HL-60 (cell line): Measurements from ENCODE around the gene NUP35.

Source experiments
- DNase-seq, 2 experiments: peaks; one replicate each; pipeline ENCODE4 v3.0.0-alpha.2; 2010 to 2020; ENCODE audit warnings: low read depth in 1 of 2, low spot score in 1 of 2
- H3K27ac ChIP-seq: fragments of 250-450 bp; sonication (Bioruptor Pico); replicated peaks from 2 replicates; pipeline ENCODE4 v1.5.1; 2020; ENCODE audit warnings: mild to moderate bottlenecking, moderate library complexity
- H3K27me3 ChIP-seq: fragments of 250-450 bp; sonication (Bioruptor Pico); 2 replicates; pipeline ENCODE4 v1.5.1; 2021; ENCODE audit warnings: mild to moderate bottlenecking, moderate library complexity; ENCODE audit not compliant: insufficient read depth, poor library complexity, severe bottlenecking
- H3K4me3 ChIP-seq: replicated peaks from 2 replicates; pipeline ENCODE4 v1.5.1; 2011; ENCODE audit warnings: mild to moderate bottlenecking, control low read depth, low read length; ENCODE audit not compliant: insufficient read depth
- GABPA ChIP-seq: IDR thresholded peaks from 2 replicates; pipeline ENCODE4 v1.6.1; 2012; ENCODE audit warnings: low read depth
- POLR2AphosphoS5 ChIP-seq: IDR thresholded peaks from 2 replicates; pipeline ENCODE4 v1.6.1; 2012; ENCODE audit warnings: low read depth
- SPI1 ChIP-seq: IDR thresholded peaks from 2 replicates; pipeline ENCODE4 v1.6.1; 2012; ENCODE audit warnings: low read depth, mild to moderate bottlenecking, borderline replicate concordance
- TF ChIP-seq, protein P1 (sequence below): IDR thresholded peaks from 2 replicates; pipeline ENCODE4 v1.6.1; 2012; ENCODE audit warnings: low read depth; ENCODE audit not compliant: insufficient replicate concordance
- TF ChIP-seq, protein P2 (sequence below): IDR thresholded peaks from one replicate; pipeline ENCODE4 v1.5.1; 2011; ENCODE audit warnings: low read length, control low read depth, inconsistent platforms; ENCODE audit not compliant: insufficient read depth

The NUP35 gene

DNA sequence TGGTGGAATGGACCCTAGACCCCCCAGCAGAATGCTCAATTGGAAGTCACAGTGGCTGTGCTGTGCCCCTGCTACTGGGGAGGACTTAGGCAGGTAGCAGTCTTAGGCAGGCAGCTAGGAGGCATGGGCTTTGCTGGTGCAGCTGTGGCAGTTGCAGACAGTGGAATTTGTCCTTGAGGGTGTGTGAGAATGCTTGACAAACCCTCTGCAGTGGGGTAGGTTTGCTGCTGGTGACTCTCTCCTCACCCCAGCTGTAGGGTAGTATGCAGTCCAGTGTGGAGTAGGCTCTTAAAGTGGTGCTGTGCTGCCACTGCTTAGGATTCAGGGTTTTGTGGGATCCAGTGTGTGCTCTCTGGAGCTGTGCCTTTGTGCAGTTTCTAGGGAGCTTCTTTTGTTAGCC is 61.3 kb downstream of the NUP35 start:
- Histone ChIP-seq H3K27ac (no peak overlapping the region), H3K4me3 (no peak overlapping the region), H3K27me3 (no peaks in the 10 kb centered on the region)
- TF ChIP-seq GABPA, result no peak
- TF ChIP-seq, protein P1, sequence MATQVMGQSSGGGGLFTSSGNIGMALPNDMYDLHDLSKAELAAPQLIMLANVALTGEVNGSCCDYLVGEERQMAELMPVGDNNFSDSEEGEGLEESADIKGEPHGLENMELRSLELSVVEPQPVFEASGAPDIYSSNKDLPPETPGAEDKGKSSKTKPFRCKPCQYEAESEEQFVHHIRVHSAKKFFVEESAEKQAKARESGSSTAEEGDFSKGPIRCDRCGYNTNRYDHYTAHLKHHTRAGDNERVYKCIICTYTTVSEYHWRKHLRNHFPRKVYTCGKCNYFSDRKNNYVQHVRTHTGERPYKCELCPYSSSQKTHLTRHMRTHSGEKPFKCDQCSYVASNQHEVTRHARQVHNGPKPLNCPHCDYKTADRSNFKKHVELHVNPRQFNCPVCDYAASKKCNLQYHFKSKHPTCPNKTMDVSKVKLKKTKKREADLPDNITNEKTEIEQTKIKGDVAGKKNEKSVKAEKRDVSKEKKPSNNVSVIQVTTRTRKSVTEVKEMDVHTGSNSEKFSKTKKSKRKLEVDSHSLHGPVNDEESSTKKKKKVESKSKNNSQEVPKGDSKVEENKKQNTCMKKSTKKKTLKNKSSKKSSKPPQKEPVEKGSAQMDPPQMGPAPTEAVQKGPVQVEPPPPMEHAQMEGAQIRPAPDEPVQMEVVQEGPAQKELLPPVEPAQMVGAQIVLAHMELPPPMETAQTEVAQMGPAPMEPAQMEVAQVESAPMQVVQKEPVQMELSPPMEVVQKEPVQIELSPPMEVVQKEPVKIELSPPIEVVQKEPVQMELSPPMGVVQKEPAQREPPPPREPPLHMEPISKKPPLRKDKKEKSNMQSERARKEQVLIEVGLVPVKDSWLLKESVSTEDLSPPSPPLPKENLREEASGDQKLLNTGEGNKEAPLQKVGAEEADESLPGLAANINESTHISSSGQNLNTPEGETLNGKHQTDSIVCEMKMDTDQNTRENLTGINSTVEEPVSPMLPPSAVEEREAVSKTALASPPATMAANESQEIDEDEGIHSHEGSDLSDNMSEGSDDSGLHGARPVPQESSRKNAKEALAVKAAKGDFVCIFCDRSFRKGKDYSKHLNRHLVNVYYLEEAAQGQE, result no peak
- no peak for TF ChIP-seq SPI1
- TF ChIP-seq POLR2AphosphoS5, result no peak
- TF ChIP-seq, protein P2, sequence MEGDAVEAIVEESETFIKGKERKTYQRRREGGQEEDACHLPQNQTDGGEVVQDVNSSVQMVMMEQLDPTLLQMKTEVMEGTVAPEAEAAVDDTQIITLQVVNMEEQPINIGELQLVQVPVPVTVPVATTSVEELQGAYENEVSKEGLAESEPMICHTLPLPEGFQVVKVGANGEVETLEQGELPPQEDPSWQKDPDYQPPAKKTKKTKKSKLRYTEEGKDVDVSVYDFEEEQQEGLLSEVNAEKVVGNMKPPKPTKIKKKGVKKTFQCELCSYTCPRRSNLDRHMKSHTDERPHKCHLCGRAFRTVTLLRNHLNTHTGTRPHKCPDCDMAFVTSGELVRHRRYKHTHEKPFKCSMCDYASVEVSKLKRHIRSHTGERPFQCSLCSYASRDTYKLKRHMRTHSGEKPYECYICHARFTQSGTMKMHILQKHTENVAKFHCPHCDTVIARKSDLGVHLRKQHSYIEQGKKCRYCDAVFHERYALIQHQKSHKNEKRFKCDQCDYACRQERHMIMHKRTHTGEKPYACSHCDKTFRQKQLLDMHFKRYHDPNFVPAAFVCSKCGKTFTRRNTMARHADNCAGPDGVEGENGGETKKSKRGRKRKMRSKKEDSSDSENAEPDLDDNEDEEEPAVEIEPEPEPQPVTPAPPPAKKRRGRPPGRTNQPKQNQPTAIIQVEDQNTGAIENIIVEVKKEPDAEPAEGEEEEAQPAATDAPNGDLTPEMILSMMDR, result no peak
- no peak for DNase-seq

DNA sequence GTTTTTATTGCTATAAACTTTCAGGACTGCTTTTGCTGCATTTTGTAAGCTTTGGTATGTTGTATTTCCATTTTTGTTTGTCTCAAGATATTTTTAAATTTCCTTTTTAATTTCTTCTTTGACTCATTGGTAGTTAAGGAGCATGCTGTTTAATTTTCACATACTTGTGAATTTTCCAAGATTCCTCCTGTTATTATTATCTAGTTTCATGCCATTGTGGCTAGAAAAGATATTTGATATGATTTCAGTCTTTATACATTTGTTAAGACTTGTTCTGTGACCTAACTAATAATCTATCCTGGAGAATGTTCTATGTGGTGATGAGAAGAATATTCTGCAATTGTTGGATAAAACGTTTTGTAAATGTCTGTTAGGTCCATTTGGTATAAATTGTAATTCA is 62.1 kb downstream of the NUP35 start:
- no peak overlapping the region for H3K4me3 ChIP-seq
- H3K27me3 ChIP-seq, result no peaks in the 10 kb centered on the region
- TF ChIP-seq, protein P2, result no peak
- TF ChIP-seq GABPA (no peak), SPI1 (no peak), POLR2AphosphoS5 (no peak)
- TF ChIP-seq, protein P1, result no peak
- no peak overlapping the region for H3K27ac ChIP-seq
- no peak for DNase-seq

DNA sequence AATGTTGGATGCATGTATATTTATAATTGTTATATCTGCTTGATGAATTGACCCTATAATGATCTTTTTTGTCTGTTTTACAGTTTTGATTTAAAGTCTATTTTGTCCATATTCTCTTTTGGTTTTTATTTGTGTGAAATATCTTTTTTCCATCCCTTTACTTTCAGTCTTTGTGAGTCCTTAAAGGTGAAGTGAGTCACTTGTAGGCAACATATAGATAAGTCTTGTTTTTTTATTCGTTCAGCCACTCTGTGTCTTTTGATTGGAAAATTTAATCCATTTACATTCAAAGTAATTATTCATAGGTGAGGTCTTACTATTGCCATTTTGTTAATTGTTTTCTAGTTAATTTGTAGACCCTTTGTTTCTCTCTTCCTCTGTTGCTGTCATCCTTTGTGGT is 62.5 kb downstream of the NUP35 start:
- TF ChIP-seq, protein P2, result no peak
- TF ChIP-seq GABPA, result no peak
- no peak for TF ChIP-seq POLR2AphosphoS5
- TF ChIP-seq, protein P1, result no peak
- TF ChIP-seq SPI1, result no peak
- no peaks in the 10 kb centered on the region for H3K27me3 ChIP-seq
- H3K4me3 ChIP-seq, result no peak overlapping the region
- no peak for DNase-seq
- no peak overlapping the region for H3K27ac ChIP-seq
